CD4-positive, alpha-beta T cell treated with Interleukin-1 beta for 1 hour (primary cell): ENCODE measurements around the gene BSCL2.
"Not testable (repeated sequence)": the region's sequence is repeated elsewhere in the genome, so short reads cannot be mapped to it uniquely, and the experiment has no call there.

Source experiments
- DNase-seq, 2 donors: peaks; one replicate each; pipeline ENCODE4 v3.0.0-alpha.2; 2020 to 2022

BSCL2 gene

DNA sequence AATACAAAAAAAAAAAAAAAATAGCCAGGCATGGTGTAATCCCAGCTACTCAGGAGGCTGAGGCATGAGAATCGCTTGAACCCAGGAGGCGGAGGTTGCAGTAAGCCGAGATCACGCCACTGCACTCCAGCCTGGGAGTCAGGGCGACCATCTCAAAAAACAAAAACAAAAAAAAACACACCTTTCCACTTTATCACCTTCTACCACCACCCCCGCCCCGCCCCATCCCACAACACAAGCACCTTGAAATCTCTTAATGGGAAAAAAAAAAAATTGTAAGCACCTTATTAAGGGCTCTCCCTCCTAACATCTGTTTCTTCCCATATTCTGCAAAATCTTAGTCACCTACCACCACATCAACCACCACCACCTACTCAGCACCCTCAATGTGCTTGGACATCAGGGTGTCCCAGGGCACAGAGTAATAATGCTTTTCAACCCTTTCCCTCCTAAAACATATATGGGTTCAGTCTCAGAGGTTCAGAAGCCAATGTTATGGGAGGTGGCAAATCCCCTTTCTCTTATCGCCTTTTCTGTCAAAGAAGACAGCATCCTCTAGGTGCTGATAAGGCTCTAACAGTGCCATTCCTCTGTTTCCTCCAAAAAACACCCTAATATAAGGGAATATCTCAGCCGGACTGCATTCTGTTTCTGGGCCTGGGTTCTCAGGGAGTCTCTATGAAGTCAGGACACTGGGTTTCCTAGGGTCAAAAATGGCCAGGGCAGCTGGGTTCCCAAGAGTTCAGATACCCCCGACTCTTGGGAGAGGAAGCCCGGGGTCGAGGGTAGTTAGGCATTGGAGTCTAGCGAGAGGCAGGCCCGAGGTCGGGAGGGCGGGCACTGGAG, 54.8 kb downstream of the BSCL2 start:
- peak in 1 of 2 donors; percentile 69 for DNase-seq

GRCh38 chr11:62650283-62650682, 56.9 kb downstream of the BSCL2 start:
- not testable (repeated sequence) for DNase-seq

DNA sequence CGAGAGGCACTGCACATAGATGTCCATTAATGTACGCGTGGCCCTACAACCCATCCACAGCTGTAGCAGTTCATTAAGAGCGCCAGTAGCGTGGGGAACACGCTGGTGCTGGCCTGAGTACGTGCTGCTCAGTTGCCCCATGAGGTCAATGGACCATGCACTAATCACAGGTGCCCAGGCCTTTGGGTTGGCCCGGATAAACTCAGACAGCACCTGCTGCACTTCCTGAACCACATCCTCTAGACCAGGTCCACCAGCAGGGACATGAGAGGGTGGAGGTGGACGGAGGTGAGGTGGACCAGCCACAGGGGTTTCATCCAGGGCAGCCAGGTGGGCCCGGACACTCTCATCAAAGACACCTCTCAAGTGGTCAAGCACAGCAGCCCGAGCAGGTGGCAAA, 57.7 kb downstream of the BSCL2 start:
- no peak for DNase-seq

- DNase-seq = no peak
Measured at GRCh38 chr11:62648967-62649364, 58.3 kb downstream of the BSCL2 start.

DNA sequence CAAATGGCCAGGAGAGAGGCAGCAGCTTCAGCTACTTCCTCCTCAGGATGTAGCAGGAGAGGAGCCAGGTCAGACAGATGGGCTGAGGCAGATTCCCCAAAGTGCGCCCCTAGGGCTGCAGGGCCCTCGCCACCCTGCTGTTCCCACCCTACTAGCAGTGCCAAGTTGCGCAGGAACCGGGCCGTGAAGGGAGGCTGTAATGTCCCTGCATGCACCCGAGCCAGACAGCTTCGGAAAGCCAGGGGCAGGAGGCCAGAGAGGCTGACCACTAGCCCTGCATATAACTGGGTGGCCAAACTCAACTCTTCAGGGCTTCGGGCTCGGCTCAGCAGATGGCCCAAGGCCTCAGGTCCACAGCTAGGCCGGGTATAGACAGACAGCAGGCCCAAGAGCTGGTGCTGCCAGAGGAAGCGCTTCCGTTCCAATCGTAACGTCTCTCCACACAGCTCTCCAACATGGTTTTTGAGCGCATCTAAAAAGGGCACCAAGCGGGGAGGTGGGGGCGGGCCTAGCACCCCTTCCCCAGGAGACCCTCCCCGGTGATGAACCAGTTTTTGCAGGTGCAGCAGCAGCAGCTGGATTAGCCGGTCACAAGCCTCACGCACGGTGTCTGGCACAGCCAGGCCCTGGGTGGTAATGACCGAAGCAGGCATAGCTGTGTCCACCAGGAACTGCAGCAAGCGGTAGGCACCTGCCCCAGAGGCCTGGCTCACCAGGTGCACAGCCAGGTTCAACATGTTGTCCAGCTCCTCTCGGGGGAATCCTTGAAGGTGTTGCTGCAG, 58.8 kb downstream of the BSCL2 start:
- no peak for DNase-seq

- no peak for DNase-seq
Measured at GRCh38 chr11:62647609-62648005, 59.6 kb downstream of the BSCL2 start.

DNA sequence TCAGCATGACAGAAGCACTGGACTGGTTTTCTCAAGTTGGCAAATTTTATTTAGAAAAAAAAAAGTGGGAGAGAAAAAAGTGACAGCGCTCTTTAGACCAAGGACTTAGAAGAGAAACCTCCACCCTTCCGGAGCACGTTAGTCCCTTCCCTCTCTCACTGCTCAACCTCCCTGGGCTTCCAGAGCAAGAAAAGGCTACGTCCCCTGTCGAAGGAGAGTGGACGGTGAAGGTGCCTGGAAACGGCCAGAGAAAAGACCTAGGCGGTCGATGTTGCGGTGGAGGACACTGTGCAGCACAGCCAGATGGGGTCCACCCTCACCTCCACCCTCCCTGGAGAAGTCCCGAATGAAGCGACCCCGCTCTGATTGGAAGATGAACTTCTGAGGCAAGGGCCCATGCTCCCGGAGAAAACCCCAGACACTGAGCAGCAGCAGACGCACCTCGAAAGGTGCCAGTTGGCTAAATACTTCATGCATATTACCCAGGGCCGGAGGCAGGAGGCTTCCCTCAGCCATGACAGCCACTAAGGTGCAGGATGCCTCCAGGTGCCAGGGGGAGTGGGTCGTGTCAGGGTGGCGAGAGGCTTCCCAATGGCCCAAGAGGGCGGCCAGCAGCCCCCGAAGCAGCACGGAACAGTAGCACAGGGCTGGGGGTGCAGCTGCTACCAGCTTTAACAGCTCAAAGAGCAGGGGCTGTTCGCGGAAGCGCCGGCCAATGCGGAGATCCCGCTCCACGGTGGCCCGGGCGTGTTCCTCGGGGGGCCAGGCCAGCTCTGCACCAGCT, 60.2 kb downstream of the BSCL2 start:
- no peak for DNase-seq

DNA sequence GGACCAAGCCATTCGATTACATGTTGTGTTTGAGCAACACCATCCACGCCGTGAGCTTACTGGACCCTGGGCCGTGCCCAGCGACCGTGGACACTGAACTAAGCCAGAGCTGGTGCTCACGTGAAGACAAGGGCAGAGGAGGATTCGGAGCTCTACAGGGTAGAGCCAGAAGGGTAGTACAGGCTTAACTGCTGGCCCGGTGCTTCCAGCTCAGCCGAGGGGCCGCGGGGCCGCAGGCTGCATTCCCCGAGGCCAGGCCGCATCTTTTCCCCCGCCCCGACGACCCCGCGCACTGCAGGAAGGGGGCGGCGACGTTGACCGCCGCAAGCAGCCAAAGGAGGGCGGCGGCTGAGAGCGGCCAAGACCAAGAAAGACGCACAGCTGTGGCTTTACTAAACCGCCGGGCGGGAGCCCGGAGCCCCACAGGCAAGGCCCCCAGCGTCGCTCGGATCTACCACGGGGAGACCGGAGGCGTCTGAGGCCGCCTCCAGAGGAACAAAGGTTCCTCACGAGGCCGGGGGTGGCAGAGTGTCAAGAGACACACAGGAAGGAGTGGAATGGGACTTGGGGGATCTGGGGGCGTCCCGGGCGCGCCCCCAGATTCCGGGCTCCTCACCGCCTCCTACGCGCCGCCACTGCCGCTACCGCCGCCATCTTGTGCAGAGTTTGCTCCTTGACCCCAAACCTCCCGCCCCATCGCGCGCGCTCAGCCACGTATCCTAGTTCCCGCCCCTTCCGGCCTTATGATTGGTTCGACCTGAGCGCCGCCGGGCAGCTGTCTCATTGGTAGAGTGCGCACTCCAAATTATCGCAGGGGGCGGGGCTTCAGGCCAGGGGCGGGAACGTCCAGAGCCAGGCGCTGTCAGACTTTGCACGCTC, 61.0 kb downstream of the BSCL2 start, which contains the start of gene GANAB:
TSS of gene GANAB (minus strand) at position 668 of the 879 bp plus-strand sequence. CDS start at position 654, 14 bp downstream.
- peak; percentile 98 to 99 for DNase-seq

GRCh38 chr11:62645671-62645945, 61.6 kb downstream of the BSCL2 start:
- no peak for DNase-seq

- no peak for DNase-seq
Measured at GRCh38 chr11:62644220-62644619, 63.0 kb downstream of the BSCL2 start.
